DMS153 (cell line): ENCODE data around the gene DCLRE1C.
"Not testable (repeated sequence)": the region's sequence is repeated elsewhere in the genome, so short reads cannot be mapped to it uniquely, and the experiment has no call there.

Source experiments
- DNase-seq: peaks from one replicate; lab custom pipeline; 2025; lab: John Stamatoyannopoulos, UW

DCLRE1C gene

GRCh38 chr10:14945108-14945507 is 8.8 kb downstream of the DCLRE1C start:
- no peak for DNase-seq

- not testable (repeated sequence) for DNase-seq
Measured at GRCh38 chr10:14942950-14943338, 11.0 kb downstream of the DCLRE1C start.

GRCh38 chr10:14942147-14942949 is 11.5 kb downstream of the DCLRE1C start:
- not testable (repeated sequence) for DNase-seq

DNA sequence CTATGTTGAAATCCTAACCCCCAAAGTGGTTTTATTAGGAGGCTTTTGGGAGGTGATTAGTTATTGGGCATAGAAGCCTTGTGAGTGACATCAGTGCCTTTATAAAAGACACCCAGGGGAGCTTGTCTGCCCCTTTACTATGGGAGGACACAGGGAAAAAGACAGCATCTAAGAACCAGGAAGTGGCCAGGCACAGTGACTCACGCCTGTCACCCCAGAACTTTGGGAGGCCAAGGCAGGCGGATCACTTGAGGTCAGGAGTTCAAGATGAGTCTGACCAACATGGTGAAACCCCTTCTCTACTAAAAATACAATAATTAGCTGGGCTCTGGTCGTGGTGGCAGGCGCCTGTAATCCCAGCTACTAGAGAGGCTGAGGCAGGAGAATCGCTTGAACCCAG is 14.9 kb downstream of the DCLRE1C start:
- not testable (repeated sequence) for DNase-seq

GRCh38 chr10:14936584-14936983 is 17.3 kb downstream of the DCLRE1C start:
- no peak for DNase-seq

- DNase-seq: no peak
Measured at GRCh38 chr10:14930610-14931009, 23.3 kb downstream of the DCLRE1C start.

- no peak for DNase-seq
Measured at GRCh38 chr10:14926722-14927416, 27.0 kb downstream of the DCLRE1C start.

DNA sequence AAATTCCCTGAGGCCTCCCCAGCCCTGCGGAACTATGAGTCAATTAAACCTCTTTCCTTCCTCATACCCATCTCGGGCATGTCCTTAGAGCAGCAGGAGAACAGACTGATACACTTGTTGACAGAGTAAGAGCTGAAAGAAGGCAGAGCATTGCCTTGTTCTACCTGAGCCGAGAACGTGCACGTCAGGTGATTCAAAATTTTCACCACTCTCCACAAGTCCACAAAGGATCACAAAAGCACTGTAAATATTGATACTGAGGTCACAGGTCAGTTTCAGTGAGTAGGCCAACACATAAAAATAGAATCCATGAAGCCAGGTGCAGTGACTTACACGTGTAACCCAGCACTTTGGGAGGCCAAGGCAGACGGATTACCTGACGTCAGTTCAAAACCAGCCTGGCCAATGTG is 27.8 kb downstream of the DCLRE1C start:
- no peak for DNase-seq

GRCh38 chr10:14925268-14925667 is 28.6 kb downstream of the DCLRE1C start:
- no peak for DNase-seq

GRCh38 chr10:14924013-14924412 is 29.9 kb downstream of the DCLRE1C start:
- DNase-seq: no peak

- DNase-seq: no peak
Measured at GRCh38 chr10:14918964-14919363, 34.9 kb downstream of the DCLRE1C start.

GRCh38 chr10:14917827-14918226 is 36.1 kb downstream of the DCLRE1C start:
- DNase-seq: no peak

- no peak for DNase-seq
Measured at GRCh38 chr10:14916600-14916999, 37.3 kb downstream of the DCLRE1C start.

GRCh38 chr10:14911801-14912200 is 42.1 kb downstream of the DCLRE1C start:
- no peak for DNase-seq

GRCh38 chr10:14910953-14911352 is 42.9 kb downstream of the DCLRE1C start:
- no peak for DNase-seq

DNA sequence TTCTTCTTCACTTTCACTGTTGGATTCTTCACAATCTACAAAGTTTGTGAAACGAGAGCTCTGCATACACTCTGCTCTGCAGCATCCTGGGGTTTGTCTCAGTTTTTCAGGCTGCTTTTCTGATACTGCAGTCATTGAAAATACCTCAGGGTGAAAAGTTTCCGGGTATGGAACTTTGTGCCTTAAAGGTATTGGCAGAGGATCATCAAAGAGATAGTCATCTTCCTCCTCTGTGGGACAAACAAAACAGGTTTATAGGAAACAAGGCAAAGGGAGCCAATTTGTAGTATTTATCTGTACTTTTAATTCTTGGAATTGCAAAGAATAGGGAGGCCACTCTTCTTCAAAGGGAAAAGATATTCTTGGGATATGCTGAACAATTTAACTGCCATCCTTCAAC is 44.8 kb downstream of the DCLRE1C start:
- DNase-seq: no peak

DNA sequence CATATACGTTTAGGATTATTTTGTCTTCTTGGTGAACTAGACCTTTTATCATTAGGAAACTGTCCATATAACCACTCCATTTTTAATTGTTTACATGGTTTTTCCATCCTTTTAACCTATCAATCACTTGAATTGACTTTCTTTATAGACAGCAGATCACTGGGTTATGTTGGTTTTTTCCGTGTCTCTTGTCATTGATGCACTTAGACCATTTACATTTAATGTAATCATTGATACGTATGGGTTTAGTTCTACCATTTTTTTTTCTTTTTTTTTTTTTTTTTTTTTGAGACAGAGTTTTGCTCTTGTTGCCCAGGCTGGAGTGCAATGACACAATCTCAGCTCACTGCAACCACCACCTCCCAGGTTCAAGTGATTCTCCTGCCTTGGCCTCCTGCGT is 46.3 kb downstream of the DCLRE1C start:
- DNase-seq: not testable (repeated sequence)

DNA sequence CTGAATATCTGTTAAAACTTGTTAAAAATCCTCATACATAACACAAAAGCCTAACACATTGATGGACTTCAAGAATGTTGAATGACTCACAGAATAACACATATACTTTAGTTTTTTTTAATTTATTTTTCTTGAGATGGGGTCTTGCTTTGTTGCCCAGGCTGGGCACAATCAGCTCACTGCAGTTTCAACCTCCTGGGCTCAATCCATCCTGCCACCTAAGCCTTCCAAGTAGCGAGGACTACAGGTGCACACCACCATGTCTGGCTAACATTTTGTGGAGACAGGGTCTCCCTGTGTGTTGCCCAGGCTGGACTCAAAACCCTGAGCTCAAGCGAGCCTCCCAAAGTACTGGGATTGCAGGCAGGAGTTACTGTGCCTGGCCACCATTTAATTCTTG is 47.1 kb downstream of the DCLRE1C start:
- DNase-seq: no peak

- DNase-seq: no peak
Measured at GRCh38 chr10:14905890-14906289, 48.0 kb downstream of the DCLRE1C start.

DNA sequence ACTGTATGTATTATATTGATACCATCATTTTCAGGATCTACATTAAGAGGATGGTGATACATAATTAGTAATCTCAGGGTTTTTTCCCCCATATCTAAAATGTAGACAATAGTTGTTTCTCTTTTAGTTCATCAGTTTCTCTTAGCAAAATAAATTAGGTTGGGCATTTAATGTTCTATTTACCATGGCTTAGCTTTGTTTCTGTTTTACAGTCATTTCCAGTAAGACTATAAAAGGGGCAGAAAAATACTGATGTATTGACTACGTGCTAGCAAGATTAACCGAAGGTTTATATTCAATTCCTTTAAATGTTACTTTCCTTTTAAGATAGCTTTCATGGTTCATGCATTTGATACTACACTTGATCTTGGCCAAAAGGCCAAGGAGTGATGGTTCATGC is 49.0 kb downstream of the DCLRE1C start:
- DNase-seq: no peak

GRCh38 chr10:14904316-14904732 is 49.6 kb downstream of the DCLRE1C start:
- no peak for DNase-seq

- no peak for DNase-seq
Measured at GRCh38 chr10:14891151-14891550, 62.7 kb downstream of the DCLRE1C start.

DNA sequence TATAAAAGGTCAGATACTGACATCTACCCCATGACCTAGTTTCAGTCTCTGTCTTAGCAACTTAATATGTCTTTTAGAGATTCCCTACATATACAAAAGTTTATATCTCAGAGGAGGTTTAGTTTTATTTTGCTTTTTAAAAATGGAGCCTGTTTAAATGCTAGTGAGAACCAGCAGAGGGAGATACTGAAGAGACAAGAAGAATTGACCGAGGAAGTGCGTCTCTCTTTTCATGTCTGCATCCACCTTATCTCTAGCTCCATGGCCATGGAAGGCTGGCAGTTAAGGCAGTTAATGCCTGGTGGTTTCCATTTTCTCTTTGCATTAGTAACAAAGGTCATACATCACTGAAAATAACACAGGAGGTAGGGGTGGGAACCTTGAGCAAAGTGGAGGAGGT is 64.6 kb downstream of the DCLRE1C start:
- no peak for DNase-seq

DNA sequence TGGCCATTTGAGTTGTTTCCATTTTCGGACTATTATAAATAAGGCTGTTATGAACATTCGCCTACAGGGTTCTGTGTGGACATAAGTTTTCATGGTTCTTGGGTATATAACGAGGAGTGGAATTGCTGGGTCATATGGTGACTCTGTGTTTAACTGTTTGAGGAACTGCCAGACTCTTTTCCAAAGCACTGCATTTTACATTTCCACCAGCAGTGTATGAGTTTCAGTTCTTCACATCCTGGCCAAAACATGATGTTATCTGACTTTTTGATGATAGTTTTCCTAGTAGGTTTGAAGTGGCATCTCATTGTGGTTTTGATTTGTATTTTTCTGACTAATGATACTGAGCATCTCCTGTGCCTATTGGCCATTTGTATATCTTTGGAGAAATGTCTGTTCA is 69.8 kb downstream of the DCLRE1C start:
- DNase-seq: no peak
